OCI-LY3 (cell line): Measurements from ENCODE around the gene CHST11.

ENCODE experiments used
- EZH2phosphoT487 ChIP-seq: fragments of 200-600 bp; shearing (Covaris generic); IDR thresholded peaks from 2 replicates; pipeline ENCODE4 v1.6.1; 2018; ENCODE audit warnings: antibody characterized with exemption, mixed run types, low read depth
- TF ChIP-seq, protein P1 (sequence below): fragments of 200-600, 300-600 bp; sonication (generic); IDR thresholded peaks from 2 replicates; pipeline ENCODE4 v1.5.1; 2014; ENCODE audit warnings: antibody characterized with exemption, low read length, low read depth

GRCh38 chr12:104680491-104680890 lies 223.7 kb downstream of the CHST11 start:
- TF ChIP-seq, protein P1, sequence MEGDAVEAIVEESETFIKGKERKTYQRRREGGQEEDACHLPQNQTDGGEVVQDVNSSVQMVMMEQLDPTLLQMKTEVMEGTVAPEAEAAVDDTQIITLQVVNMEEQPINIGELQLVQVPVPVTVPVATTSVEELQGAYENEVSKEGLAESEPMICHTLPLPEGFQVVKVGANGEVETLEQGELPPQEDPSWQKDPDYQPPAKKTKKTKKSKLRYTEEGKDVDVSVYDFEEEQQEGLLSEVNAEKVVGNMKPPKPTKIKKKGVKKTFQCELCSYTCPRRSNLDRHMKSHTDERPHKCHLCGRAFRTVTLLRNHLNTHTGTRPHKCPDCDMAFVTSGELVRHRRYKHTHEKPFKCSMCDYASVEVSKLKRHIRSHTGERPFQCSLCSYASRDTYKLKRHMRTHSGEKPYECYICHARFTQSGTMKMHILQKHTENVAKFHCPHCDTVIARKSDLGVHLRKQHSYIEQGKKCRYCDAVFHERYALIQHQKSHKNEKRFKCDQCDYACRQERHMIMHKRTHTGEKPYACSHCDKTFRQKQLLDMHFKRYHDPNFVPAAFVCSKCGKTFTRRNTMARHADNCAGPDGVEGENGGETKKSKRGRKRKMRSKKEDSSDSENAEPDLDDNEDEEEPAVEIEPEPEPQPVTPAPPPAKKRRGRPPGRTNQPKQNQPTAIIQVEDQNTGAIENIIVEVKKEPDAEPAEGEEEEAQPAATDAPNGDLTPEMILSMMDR, result no peak
- no peak for TF ChIP-seq EZH2phosphoT487
